ENCODE data around the gene CAMTA2.

Gene CAMTA2

GRCh38 chr17:5014357-5014756 lies 26.9 kb upstream of the CAMTA2 start:
- TF ChIP-seq GATA3 (IDR thresholded peaks at IDR 0.05; ENCODE audit: low read depth, low read length) (no peak), GATA2 (IDR thresholded peaks at IDR 0.05; ENCODE audit: low read depth, low read length) (no peak)

- TF ChIP-seq GATA3 (IDR thresholded peaks at IDR 0.05; ENCODE audit: low read depth, low read length): no peak
These were observed 24.5 kb upstream of the CAMTA2 start for GRCh38 chr17:5011928-5012327.

GRCh38 chr17:5003214-5003867 lies 15.9 kb upstream of the CAMTA2 start:
- TF ChIP-seq GATA3 (IDR thresholded peaks at IDR 0.05; ENCODE audit: low read depth, low read length): no peak
- no peak for TF ChIP-seq GATA2 (IDR thresholded peaks at IDR 0.05; ENCODE audit: low read depth, low read length)

- TF ChIP-seq GATA3 (IDR thresholded peaks at IDR 0.05; ENCODE audit: low read depth, low read length) (no peak), GATA2 (IDR thresholded peaks at IDR 0.05; ENCODE audit: low read depth, low read length) (no peak)
These were observed 14.8 kb upstream of the CAMTA2 start for GRCh38 chr17:5002121-5002788.

GRCh38 chr17:5000237-5000639 lies 12.8 kb upstream of the CAMTA2 start:
- TF ChIP-seq GATA3 (IDR thresholded peaks at IDR 0.05; ENCODE audit: low read depth, low read length): no peak
- TF ChIP-seq GATA2 (IDR thresholded peaks at IDR 0.05; ENCODE audit: low read depth, low read length): no peak

- TF ChIP-seq GATA3 (IDR thresholded peaks at IDR 0.05; ENCODE audit: low read depth, low read length) (no peak), GATA2 (IDR thresholded peaks at IDR 0.05; ENCODE audit: low read depth, low read length) (no peak)
These were observed 12.1 kb upstream of the CAMTA2 start for GRCh38 chr17:4999430-5000093.

GRCh38 chr17:4998732-4999429 lies 11.4 kb upstream of the CAMTA2 start:
- TF ChIP-seq GATA2 (IDR thresholded peaks at IDR 0.05; ENCODE audit: low read depth, low read length) (no peak), GATA3 (IDR thresholded peaks at IDR 0.05; ENCODE audit: low read depth, low read length) (no peak)

- no peak for TF ChIP-seq GATA2 (IDR thresholded peaks at IDR 0.05; ENCODE audit: low read depth, low read length)
- no peak for TF ChIP-seq GATA3 (IDR thresholded peaks at IDR 0.05; ENCODE audit: low read depth, low read length)
These were observed 10.7 kb upstream of the CAMTA2 start for GRCh38 chr17:4998027-4998731.

GRCh38 chr17:4997302-4998026 lies 10.0 kb upstream of the CAMTA2 start, which contains the start of the genes INCA1 and KIF1C:
INCA1 (minus strand) TSS chr17:4997522; CDS start chr17:4994437, 3,085 bp downstream.
KIF1C (plus strand) TSS chr17:4997950; CDS start chr17:5000247, 2,297 bp downstream.
- TF ChIP-seq GATA3 (IDR thresholded peaks at IDR 0.05; ENCODE audit: low read depth, low read length) (no peak), GATA2 (IDR thresholded peaks at IDR 0.05; ENCODE audit: low read depth, low read length) (no peak)

- TF ChIP-seq GATA2 (IDR thresholded peaks at IDR 0.05; ENCODE audit: low read depth, low read length): no peak
- TF ChIP-seq GATA3 (IDR thresholded peaks at IDR 0.05; ENCODE audit: low read depth, low read length): no peak
These were observed 6.7 kb upstream of the CAMTA2 start for GRCh38 chr17:4994081-4994595.

GRCh38 chr17:4987767-4988567 lies 492 bp upstream of the CAMTA2 start:
- no peak for TF ChIP-seq GATA3 (IDR thresholded peaks at IDR 0.05; ENCODE audit: low read depth, low read length)
- TF ChIP-seq GATA2 (IDR thresholded peaks at IDR 0.05; ENCODE audit: low read depth, low read length): no peak

- TF ChIP-seq GATA2 (IDR thresholded peaks at IDR 0.05; ENCODE audit: low read depth, low read length) (no peak), GATA3 (IDR thresholded peaks at IDR 0.05; ENCODE audit: low read depth, low read length) (no peak)
These were observed 1.1 kb downstream of the CAMTA2 start for GRCh38 chr17:4986403-4986802.

Data from SH-SY5Y (cell line).